H9 (cell line): ENCODE measurements around the gene RNPEPL1. TPM values are rescaled to one million over a fixed set of nuclear protein-coding genes. Genes with fewer than 3 reads are reported as not detected.

ENCODE experiments used
- DNase-seq: peaks from one replicate; pipeline ENCODE4 v3.0.0-alpha.2; 2017
- H2AFZ ChIP-seq: one replicate; pipeline ENCODE4 v1.6.1; 2013; ENCODE audit warnings: mild to moderate bottlenecking, low read length, control low read depth, moderate library complexity
- H2AK5ac ChIP-seq: 2 replicates; pipeline ENCODE4 v1.6.1; 2013; ENCODE audit warnings: low read length, control low read depth, mixed read lengths; ENCODE audit not compliant: insufficient read length
- H2BK120ac ChIP-seq: one replicate; pipeline ENCODE4 v1.6.1; 2013; ENCODE audit warnings: low read depth, mild to moderate bottlenecking, low read length, control low read depth, inconsistent platforms; ENCODE audit not compliant: poor library complexity, severe bottlenecking
- H2BK12ac ChIP-seq: 2 replicates; pipeline ENCODE4 v1.6.1; 2013; ENCODE audit warnings: low read length, control low read depth, mixed read lengths, low read depth; ENCODE audit not compliant: insufficient read length
- H2BK15ac ChIP-seq: 2 replicates; pipeline ENCODE4 v1.6.1; 2013; ENCODE audit warnings: low read depth, low read length, control low read depth
- H2BK20ac ChIP-seq: one replicate; pipeline ENCODE4 v1.6.1; 2013; ENCODE audit warnings: low read depth, mild to moderate bottlenecking, low read length, control low read depth, inconsistent platforms; ENCODE audit not compliant: poor library complexity, severe bottlenecking
- H2BK5ac ChIP-seq: 2 replicates; pipeline ENCODE4 v1.6.1; 2013; ENCODE audit warnings: low read length, control low read depth, mixed read lengths; ENCODE audit not compliant: insufficient read length
- H3K14ac ChIP-seq: 2 replicates; pipeline ENCODE4 v1.6.1; 2013; ENCODE audit warnings: low read length, control low read depth; ENCODE audit not compliant: insufficient read depth
- H3K18ac ChIP-seq: 2 replicates; pipeline ENCODE4 v1.6.1; 2013; ENCODE audit warnings: low read depth, mild to moderate bottlenecking, mixed read lengths, low read length, control low read depth; ENCODE audit not compliant: insufficient read length
- H3K23ac ChIP-seq: 2 replicates; pipeline ENCODE4 v1.6.1; 2013; ENCODE audit warnings: low read length, control low read depth, mixed read lengths, low read depth; ENCODE audit not compliant: insufficient read length
- H3K23me2 ChIP-seq: 2 replicates; pipeline ENCODE4 v1.6.1; 2013; ENCODE audit warnings: low read depth, mild to moderate bottlenecking, mixed read lengths, low read length, control low read depth; ENCODE audit not compliant: insufficient read length, poor library complexity, severe bottlenecking
- H3K27ac ChIP-seq: 2 replicates; pipeline ENCODE4 v1.5.1; 2013; ENCODE audit warnings: low read length, control low read depth, mixed read lengths, low read depth; ENCODE audit not compliant: insufficient read length
- H3K27me3 ChIP-seq: 2 replicates; pipeline ENCODE4 v1.6.1; 2013; ENCODE audit warnings: low read length, control low read depth, inconsistent platforms; ENCODE audit not compliant: insufficient read depth
- H3K4ac ChIP-seq: 2 replicates; pipeline ENCODE4 v1.6.1; 2013; ENCODE audit warnings: low read depth, mild to moderate bottlenecking, control low read depth, inconsistent platforms, low read length, moderate library complexity
- H3K4me1 ChIP-seq: 2 replicates; pipeline ENCODE4 v1.6.1; 2013; ENCODE audit warnings: low read length, control low read depth, inconsistent platforms; ENCODE audit not compliant: insufficient read depth
- H3K4me2 ChIP-seq: 2 replicates; pipeline ENCODE4 v1.6.1; 2013; ENCODE audit warnings: low read length, control low read depth, mixed read lengths; ENCODE audit not compliant: insufficient read length, insufficient read depth
- H3K56ac ChIP-seq: 2 replicates; pipeline ENCODE4 v1.6.1; 2013; ENCODE audit warnings: low read depth, mild to moderate bottlenecking, mixed read lengths, low read length, control low read depth; ENCODE audit not compliant: insufficient read length
- H3K79me1 ChIP-seq: 2 replicates; pipeline ENCODE4 v1.6.1; 2013; ENCODE audit warnings: low read depth, mild to moderate bottlenecking, moderate library complexity, low read length, control low read depth, inconsistent platforms; ENCODE audit not compliant: insufficient read depth, poor library complexity, severe bottlenecking
- H3K79me2 ChIP-seq: 2 replicates; pipeline ENCODE4 v1.6.1; 2013; ENCODE audit warnings: low read length, control low read depth, inconsistent platforms; ENCODE audit not compliant: insufficient read depth
- H3K9ac ChIP-seq: 2 replicates; pipeline ENCODE4 v1.6.1; 2013; ENCODE audit warnings: low read length, control low read depth, mixed read lengths; ENCODE audit not compliant: insufficient read length; ENCODE audit errors: extremely low read depth
- H3K9me3 ChIP-seq: one replicate; pipeline ENCODE4 v1.6.1; 2013; ENCODE audit warnings: low read depth, low read length, inconsistent platforms; ENCODE audit not compliant: control insufficient read depth
- H3T11ph ChIP-seq: one replicate; pipeline ENCODE4 v1.6.1; 2013; ENCODE audit warnings: mild to moderate bottlenecking, low read length, control low read depth, inconsistent platforms
- H4K20me1 ChIP-seq: one replicate; pipeline ENCODE4 v1.6.1; 2013; ENCODE audit not compliant: control insufficient read depth, insufficient read length, insufficient read depth
- H4K5ac ChIP-seq: 2 replicates; pipeline ENCODE4 v1.6.1; 2013; ENCODE audit warnings: low read depth, mild to moderate bottlenecking, mixed read lengths, low read length, control low read depth; ENCODE audit not compliant: insufficient read length
- H4K8ac ChIP-seq: replicated peaks from 2 replicates; pipeline ENCODE4 v1.6.1; 2013; ENCODE audit warnings: low read length, control low read depth, mixed read lengths, low read depth; ENCODE audit not compliant: insufficient read length
- H4K91ac ChIP-seq: 2 replicates; pipeline ENCODE4 v1.6.1; 2013; ENCODE audit warnings: low read depth, mild to moderate bottlenecking, moderate library complexity, mixed read lengths, low read length, control low read depth; ENCODE audit not compliant: insufficient read length
- H3K27ac Mint-ChIP-seq, 3 experiments: 2 replicates in 2 of 3; 3 replicates in 1 of 3; pipeline ENCODE4 v1.8.0; 2020 to 2021; ENCODE audit warnings: mixed read lengths in 3 of 3, mild to moderate bottlenecking in 1 of 3, moderate library complexity in 1 of 3
- H3K27me3 Mint-ChIP-seq: 2 replicates; pipeline ENCODE4 v1.8.0; 2021; ENCODE audit warnings: low read depth, mild to moderate bottlenecking, moderate library complexity, mixed read lengths
- H3K36me3 Mint-ChIP-seq, 3 experiments: 2 replicates in 2 of 3; 3 replicates in 1 of 3; pipeline ENCODE4 v1.8.0; 2020 to 2021; ENCODE audit warnings: low read depth in 3 of 3, mixed read lengths in 3 of 3; ENCODE audit not compliant: insufficient read depth in 1 of 3
- H3K4me1 Mint-ChIP-seq, 2 experiments: 2 replicates each; pipeline ENCODE4 v1.8.0; 2020; ENCODE audit warnings: mixed read lengths in 2 of 2
- H3K4me3 Mint-ChIP-seq, 2 experiments: 2 replicates in 1 of 2; 3 replicates in 1 of 2; pipeline ENCODE4 v1.8.0; 2020 to 2021; ENCODE audit warnings: mild to moderate bottlenecking in 2 of 2, mixed read lengths in 2 of 2, moderate library complexity in 1 of 2
- H3K9me3 Mint-ChIP-seq, 2 experiments: 2 replicates in 1 of 2; 3 replicates in 1 of 2; pipeline ENCODE4 v1.8.0; 2020; ENCODE audit warnings: mild to moderate bottlenecking in 2 of 2, mixed read lengths in 2 of 2, moderate library complexity in 1 of 2
- CTCF ChIP-seq: fragments of 200-600 bp; sonication (generic); conservative IDR thresholded peaks from 3 replicates; pipeline ENCODE4 v1.8.0; 2021; ENCODE audit warnings: antibody characterized with exemption, mild to moderate bottlenecking
- WGBS: extraction: QIAGEN DNeasy Blood & Tissue Kit; methylation state at CpG from one replicate; pipeline ENCODE4 v1.1.7; 2013; ENCODE audit warnings: missing lambda C conversion rate, low lambda C conversion rate, mixed read lengths; ENCODE audit not compliant: insufficient read length; ENCODE audit errors: extremely low coverage; 5-methylcytosine and 5-hydroxymethylcytosine counted together
- total RNA-seq: library from RNA; stranded (reverse); gene quantifications from 2 replicates; pipeline ENCODE4 v1.2.1, GENCODE V29; 2021

Gene RNPEPL1
- total RNA-seq, 1 experiment from 2014 or later = 22.5 TPM

- no peak overlapping the region for H3K56ac ChIP-seq
These were observed 2.4 kb downstream of the RNPEPL1 start for GRCh38 chr2:240570531-240571313.

More at GRCh38 chr2:240570531-240571313, 2.4 kb downstream of the RNPEPL1 start:
- Histone ChIP-seq H2BK15ac (no peak overlapping the region), H3K79me2 (no peaks in the 10 kb centered on the region; the same call in 1 of the 2 replicates), H3K27me3 (peaks cover 20% of the 10 kb centered on the region), H3K27ac (no peak overlapping the region), H2BK5ac (no peak overlapping the region), H4K20me1 (no peaks in the 10 kb centered on the region), H2AK5ac (no peak overlapping the region), H3T11ph (no peak overlapping the region), H3K4me2 (no peak overlapping the region), H4K5ac (no peak overlapping the region), H3K14ac (no peak overlapping the region), H3K4ac (no peak overlapping the region), H3K18ac (no peak overlapping the region), H3K23ac (no peak overlapping the region), H3K9me3 (no peaks in the 10 kb centered on the region), H2BK12ac (no peak overlapping the region), H3K9ac (no peak overlapping the region), H3K4me1 (peaks cover 2% of the 10 kb centered on the region; the same call in 1 of the 2 replicates), H4K91ac (no peak overlapping the region), H4K8ac (no peak overlapping the region), H2BK120ac (no peak overlapping the region), H2BK20ac (no peak overlapping the region), H2AFZ (no peak overlapping the region), H3K79me1 (no peaks in the 10 kb centered on the region), H3K23me2 (peaks cover 11% of the 10 kb centered on the region)
- Mint-ChIP-seq H3K27ac (no peak overlapping the region), H3K4me1 (peaks cover 14% of the 10 kb centered on the region in 2 experiments), H3K27me3 (peaks cover 26% of the 10 kb centered on the region), H3K9me3 (no peaks in the 10 kb centered on the region), H3K36me3 (peaks cover 0 to 2% (median 0%) of the 10 kb centered on the region in 3 experiments; a peak in 1 of 7 replicates), H3K4me3 (no peak overlapping the region)
- TF ChIP-seq CTCF = no peak
- DNase-seq = no peak
- WGBS = no CpG with 5 or more reads among the region's 11 CpGs
